Sigmoid colon (tissue), 7 donors: ENCODE results near the gene KRT74. TPM values are rescaled to one million over a fixed set of nuclear protein-coding genes. Genes with fewer than 3 reads are reported as not detected.
A peak's percentile ranks its signal among the peaks of the same experiment; 100 is the strongest.

Source experiments
- DNase-seq: peaks from one replicate; pipeline ENCODE4 v3.0.0-alpha.2; 2019
- H3K27ac ChIP-seq, 4 donors: fragments of 200-600 bp; sonication (generic); one replicate each; pipeline ENCODE4 v1.5.1; 2016 to 2019; ENCODE audit warnings: mild to moderate bottlenecking in 1 of 4
- H3K27me3 ChIP-seq, 3 donors: fragments of 200-600 bp; sonication (generic); one replicate each; pipeline ENCODE4 v1.5.1; 2019; ENCODE audit warnings: mild to moderate bottlenecking in 1 of 3
- H3K36me3 ChIP-seq, 4 donors: fragments of 200-600 bp; sonication (generic); one replicate each; pipeline ENCODE4 v1.5.1; 2016 to 2019
- H3K4me1 ChIP-seq, 4 donors: fragments of 200-600 bp; sonication (generic); one replicate each; pipeline ENCODE4 v1.5.1; 2017 to 2019
- H3K4me3 ChIP-seq, 4 donors: fragments of 200-600 bp; sonication (generic); one replicate each; pipeline ENCODE4 v1.5.1; 2017 to 2019; ENCODE audit warnings: mild to moderate bottlenecking in 2 of 4, moderate library complexity in 1 of 4
- H3K9me3 ChIP-seq, 4 donors: fragments of 200-600 bp in 3 of 4; sonication (generic) in 3 of 4; one replicate each; pipeline versions ENCODE4 v1.5.1 to v1.6.1; 2013 to 2019
- EP300 ChIP-seq, 4 donors: sonication (generic); formaldehyde crosslinking; IDR thresholded peaks; one replicate each; pipeline ENCODE4 v1.6.1; 2017; ENCODE audit warnings: antibody characterized with exemption in 4 of 4
- POLR2A ChIP-seq, 2 donors: fragments of 450-650 bp; IDR thresholded peaks; one replicate each; pipeline ENCODE4 v1.6.1; 2016; ENCODE audit warnings: antibody characterized with exemption in 2 of 2, mild to moderate bottlenecking in 2 of 2, moderate library complexity in 2 of 2
- POLR2AphosphoS5 ChIP-seq, 4 donors: sonication (generic); formaldehyde crosslinking; IDR thresholded peaks; one replicate each; pipeline ENCODE4 v1.6.1; 2017; ENCODE audit warnings: antibody characterized with exemption in 4 of 4
- WGBS, 2 donors: extraction: QIAGEN DNeasy Blood & Tissue Kit; methylation state at CpG; one replicate each; pipeline ENCODE4 v1.1.7; 2013; 5-methylcytosine and 5-hydroxymethylcytosine counted together
- intact Hi-C: fragments of 100-400 bp; cut with DNase I; formaldehyde crosslinking; loops from one replicate; pipeline ENCODE4 v1.15.1; 2023
- polyA plus RNA-seq, 3 donors: library from polyadenylated mRNA; stranded (reverse); fragments of 200-250 nt; gene quantifications; one replicate each; pipeline ENCODE4 v1.2.3, GENCODE V29; 2013
- total RNA-seq, 4 donors: library from RNA; depleted of rRNA; stranded (reverse); fragments of >200 nt; gene quantifications; one replicate each; pipeline ENCODE4 v1.1.0, GENCODE V29; 2016
- TF ChIP-seq, protein P1 (sequence below), 4 experiments: fragments of 450-650 bp in 3 of 4; fragments of 200-600 bp in 1 of 4; IDR thresholded peaks; one replicate each; pipeline ENCODE4 v1.5.1; 2016 to 2019; ENCODE audit warnings: antibody characterized with exemption in 4 of 4, mild to moderate bottlenecking in 3 of 4, moderate library complexity in 2 of 4
- donor health status: healthy with polysubstance abuse.
- donor health status: Bipolar disorder and iron deficiency.
- donor health status: healthy.

KRT74 gene
- total and polyA plus RNA-seq, 7 donors = not detected

DNA sequence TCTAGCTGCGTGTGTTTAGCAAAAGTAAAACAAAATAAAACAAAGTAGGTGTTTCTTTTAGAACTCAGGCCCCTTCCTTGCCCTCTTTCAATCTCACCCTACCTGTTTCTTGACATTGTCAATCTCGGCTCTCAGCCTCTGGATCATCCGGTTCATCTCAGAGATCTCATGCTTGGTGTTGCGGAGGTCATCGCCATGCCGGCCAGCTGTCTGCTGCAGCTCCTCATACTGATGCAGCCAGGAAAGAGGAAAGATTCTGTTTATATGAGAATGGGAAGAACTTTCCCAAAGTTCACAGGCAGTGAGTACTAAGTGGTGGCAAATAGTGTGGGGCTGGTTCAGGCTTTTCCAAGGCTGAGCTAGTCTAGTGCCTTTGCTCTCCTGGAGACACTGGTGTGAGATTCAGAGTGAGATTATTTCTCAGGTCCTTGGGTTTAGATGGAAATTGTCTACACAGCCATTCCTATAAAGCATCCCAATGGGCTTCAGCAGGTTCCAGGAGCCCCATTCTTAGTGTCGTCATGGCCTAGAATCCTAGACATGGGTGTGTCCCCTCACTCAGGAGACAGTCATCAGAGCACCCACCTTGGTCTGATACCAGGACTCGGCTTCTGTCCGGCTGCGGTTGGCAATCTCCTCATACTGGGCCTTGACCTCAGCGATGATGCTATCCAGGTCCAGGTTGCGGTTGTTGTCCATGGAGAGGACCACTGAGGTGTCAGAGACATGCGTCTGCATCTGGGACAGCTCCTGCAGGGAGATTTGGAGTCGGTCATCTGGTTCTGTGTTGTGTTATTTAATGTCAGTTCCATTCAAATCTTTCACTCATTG is 56.4 kb downstream of the KRT74 start:
- H3K4me3 ChIP-seq = no peak overlapping the region
- no peak for TF ChIP-seq POLR2A (IDR thresholded peaks at IDR 0.05)
- TF ChIP-seq, protein P1, sequence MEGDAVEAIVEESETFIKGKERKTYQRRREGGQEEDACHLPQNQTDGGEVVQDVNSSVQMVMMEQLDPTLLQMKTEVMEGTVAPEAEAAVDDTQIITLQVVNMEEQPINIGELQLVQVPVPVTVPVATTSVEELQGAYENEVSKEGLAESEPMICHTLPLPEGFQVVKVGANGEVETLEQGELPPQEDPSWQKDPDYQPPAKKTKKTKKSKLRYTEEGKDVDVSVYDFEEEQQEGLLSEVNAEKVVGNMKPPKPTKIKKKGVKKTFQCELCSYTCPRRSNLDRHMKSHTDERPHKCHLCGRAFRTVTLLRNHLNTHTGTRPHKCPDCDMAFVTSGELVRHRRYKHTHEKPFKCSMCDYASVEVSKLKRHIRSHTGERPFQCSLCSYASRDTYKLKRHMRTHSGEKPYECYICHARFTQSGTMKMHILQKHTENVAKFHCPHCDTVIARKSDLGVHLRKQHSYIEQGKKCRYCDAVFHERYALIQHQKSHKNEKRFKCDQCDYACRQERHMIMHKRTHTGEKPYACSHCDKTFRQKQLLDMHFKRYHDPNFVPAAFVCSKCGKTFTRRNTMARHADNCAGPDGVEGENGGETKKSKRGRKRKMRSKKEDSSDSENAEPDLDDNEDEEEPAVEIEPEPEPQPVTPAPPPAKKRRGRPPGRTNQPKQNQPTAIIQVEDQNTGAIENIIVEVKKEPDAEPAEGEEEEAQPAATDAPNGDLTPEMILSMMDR (IDR thresholded peaks at IDR 0.05) = no peak
- no peak for TF ChIP-seq EP300 (IDR thresholded peaks at IDR 0.05)
- TF ChIP-seq POLR2AphosphoS5 (IDR thresholded peaks at IDR 0.05) = no peak
- 90 to 94% methylated on average over 14 of the region's 14 CpGs for WGBS, 2 donors
- DNase-seq = no peak
- intact Hi-C loops = no loop called here
- H3K9me3 ChIP-seq = no peaks in the 10 kb centered on the region
- H3K27ac ChIP-seq = peak overlapping the region in 1 of 4 donors; percentile 60
- peaks cover 0 to 50% (median 20%) of the 10 kb centered on the region in 4 donors for H3K4me1 ChIP-seq
- no peaks in the 10 kb centered on the region for H3K27me3 ChIP-seq
- H3K36me3 ChIP-seq = no peaks in the 10 kb centered on the region

- Histone ChIP-seq H3K27me3 (no peaks in the 10 kb centered on the region), H3K9me3 (no peaks in the 10 kb centered on the region), H3K27ac (peak overlapping the region in 3 of 4 donors; percentile 16 to 60 (median 17)), H3K4me3 (no peak overlapping the region), H3K4me1 (peaks cover 0 to 45% (median 15%) of the 10 kb centered on the region in 4 donors), H3K36me3 (no peaks in the 10 kb centered on the region)
- WGBS, 2 donors = 88 to 89% methylated on average over 15 of the region's 15 CpGs
- DNase-seq = no peak
- intact Hi-C loops = no loop called here
- TF ChIP-seq, protein P1 (IDR thresholded peaks at IDR 0.05) = no peak
- no peak for TF ChIP-seq POLR2A (IDR thresholded peaks at IDR 0.05)
- peak in 1 of 4 donors; percentile 70 for TF ChIP-seq EP300 (IDR thresholded peaks at IDR 0.05)
- TF ChIP-seq POLR2AphosphoS5 (IDR thresholded peaks at IDR 0.05) = peak in 2 of 4 donors; percentile 48 to 67
Measured at GRCh38 chr12:52515927-52516831, 57.5 kb downstream of the KRT74 start.

Other genes starting within 250 kb of the KRT74 start
- gene KRT85, start 206.4 kb downstream of the KRT74 start, total RNA-seq = not detected
- gene KRT85, start 206.4 kb downstream of the KRT74 start, polyA plus RNA-seq = not detected
- gene KRT84, start 188.2 kb downstream of the KRT74 start, total RNA-seq = not detected
- not detected for gene KRT84, start 188.2 kb downstream of the KRT74 start, polyA plus RNA-seq
- not detected for gene KRT82, start 167.5 kb downstream of the KRT74 start, total RNA-seq
- gene KRT82, start 167.5 kb downstream of the KRT74 start, polyA plus RNA-seq = under 1 TPM in 1 of 3 donors, not detected in 2; 0.03 TPM
- not detected for gene KRT75, start 139.5 kb downstream of the KRT74 start, total RNA-seq
- under 1 TPM in 1 of 3 donors, not detected in 2; 0.04 TPM for gene KRT75, start 139.5 kb downstream of the KRT74 start, polyA plus RNA-seq
- not detected for gene KRT6B, start 121.7 kb downstream of the KRT74 start, total RNA-seq
- under 1 TPM in 2 of 3 donors, not detected in 1; 0.60 to 0.61 TPM for gene KRT6B, start 121.7 kb downstream of the KRT74 start, polyA plus RNA-seq
- not detected for gene KRT6C, start 100.0 kb downstream of the KRT74 start, total RNA-seq
- under 1 TPM in 1 of 3 donors, not detected in 2; 0.60 TPM for gene KRT6C, start 100.0 kb downstream of the KRT74 start, polyA plus RNA-seq
- gene KRT6A, start 80.6 kb downstream of the KRT74 start, total RNA-seq = not detected
- gene KRT6A, start 80.6 kb downstream of the KRT74 start, polyA plus RNA-seq = 1 to 10 TPM in 1 of 3 donors, under 1 TPM in 1, not detected in 1; 0.19 to 6.0 TPM
- gene KRT5, start 53.4 kb downstream of the KRT74 start, total RNA-seq = under 1 TPM in 1 of 4 donors, not detected in 3; 0.36 TPM
- 1 to 10 TPM in 2 of 3 donors, not detected in 1; 1.1 to 7.8 TPM for gene KRT5, start 53.4 kb downstream of the KRT74 start, polyA plus RNA-seq
- not detected for gene KRT71, start 20.7 kb downstream of the KRT74 start, total RNA-seq
- gene KRT71, start 20.7 kb downstream of the KRT74 start, polyA plus RNA-seq = not detected
- gene KRT72, start 27.6 kb upstream of the KRT74 start, total RNA-seq = not detected
- gene KRT72, start 27.6 kb upstream of the KRT74 start, polyA plus RNA-seq = under 1 TPM in 1 of 3 donors, not detected in 2; 0.79 TPM
- gene KRT73, start 44.7 kb upstream of the KRT74 start, total RNA-seq = not detected
- gene KRT73, start 44.7 kb upstream of the KRT74 start, polyA plus RNA-seq = under 1 TPM in 1 of 3 donors, not detected in 2; 0.73 TPM
- gene KRT2, start 78.4 kb upstream of the KRT74 start, total RNA-seq = not detected
- gene KRT2, start 78.4 kb upstream of the KRT74 start, polyA plus RNA-seq = under 1 TPM in 1 of 3 donors, not detected in 2; 0.38 TPM
- not detected for gene KRT1, start 106.6 kb upstream of the KRT74 start, total RNA-seq
- not detected for gene KRT1, start 106.6 kb upstream of the KRT74 start, polyA plus RNA-seq
- not detected for gene KRT77, start 129.7 kb upstream of the KRT74 start, total RNA-seq
- gene KRT77, start 129.7 kb upstream of the KRT74 start, polyA plus RNA-seq = under 1 TPM in 1 of 3 donors, not detected in 2; 0.01 TPM
- gene KRT76, start 203.5 kb upstream of the KRT74 start, total RNA-seq = not detected
- gene KRT76, start 203.5 kb upstream of the KRT74 start, polyA plus RNA-seq = not detected
- gene KRT3, start 222.3 kb upstream of the KRT74 start, total RNA-seq = not detected
- not detected for gene KRT3, start 222.3 kb upstream of the KRT74 start, polyA plus RNA-seq
- not detected for gene KRT4, start 240.3 kb upstream of the KRT74 start, total RNA-seq
- 10 to 100 TPM in 1 of 3 donors, under 1 TPM in 1, not detected in 1; 0.86 to 18.6 TPM for gene KRT4, start 240.3 kb upstream of the KRT74 start, polyA plus RNA-seq